ENCODE results near the gene KLHL15.

KLHL15 gene

GRCh38 chrX:23945206-23945605, 81.8 kb downstream of the KLHL15 start:
- no peak for TF ChIP-seq CTCF (IDR thresholded peaks at IDR 0.05; ENCODE audit: extremely low read depth, missing control alignments)

GRCh38 chrX:23944234-23944633, 82.8 kb downstream of the KLHL15 start:
- DNase-seq (ENCODE audit: low spot score) = no peak
- no peak for TF ChIP-seq CTCF (IDR thresholded peaks at IDR 0.05; ENCODE audit: extremely low read depth, missing control alignments)

More at GRCh38 chrX:23945206-23945605, 81.8 kb downstream of the KLHL15 start:
- DNase-seq (ENCODE audit: low spot score) = no peak

- TF ChIP-seq CTCF (IDR thresholded peaks at IDR 0.05; ENCODE audit: extremely low read depth, missing control alignments) = no peak
- no peak for DNase-seq (ENCODE audit: low spot score)
These were observed 87.8 kb downstream of the KLHL15 start for GRCh38 chrX:23939203-23939602.

- TF ChIP-seq CTCF (IDR thresholded peaks at IDR 0.05; ENCODE audit: extremely low read depth, missing control alignments) = no peak
- no peak for DNase-seq (ENCODE audit: low spot score)
These were observed 88.3 kb downstream of the KLHL15 start for GRCh38 chrX:23938690-23939089.

GRCh38 chrX:23937100-23937499, 89.9 kb downstream of the KLHL15 start:
- TF ChIP-seq CTCF (IDR thresholded peaks at IDR 0.05; ENCODE audit: extremely low read depth, missing control alignments) = no peak
- DNase-seq (ENCODE audit: low spot score) = no peak

GRCh38 chrX:23936180-23936579, 90.8 kb downstream of the KLHL15 start:
- no peak for TF ChIP-seq CTCF (IDR thresholded peaks at IDR 0.05; ENCODE audit: extremely low read depth, missing control alignments)
- no peak for DNase-seq (ENCODE audit: low spot score)

- no peak for TF ChIP-seq CTCF (IDR thresholded peaks at IDR 0.05; ENCODE audit: extremely low read depth, missing control alignments)
- DNase-seq (ENCODE audit: low spot score) = no peak
These were observed 91.9 kb downstream of the KLHL15 start for GRCh38 chrX:23935106-23935505.
